ENCODE data around the gene CDK6. TPM values are rescaled to one million over a fixed set of nuclear protein-coding genes. Genes with fewer than 3 reads are reported as not detected.
A peak's percentile ranks its signal among the peaks of the same experiment; 100 is the strongest.
"Not testable (repeated sequence)": the region's sequence is repeated elsewhere in the genome, so short reads cannot be mapped to it uniquely, and the experiment has no call there.

CDK6 gene
- total RNA-seq = 100 to 1,000 TPM; 118 to 229 TPM

GRCh38 chr7:92836489-92836999, at the start of gene CDK6:
Gene CDK6 (minus strand): TSS chr7:92836573. CDS start chr7:92833323, 3,250 bp downstream.
- DNase-seq = peak; percentile 85
- Mint-ChIP-seq H3K27ac (peak within 1 kb of the TSS; percentile 90), H3K9me3 (ENCODE audit: low read depth) (no peaks in the 10 kb centered on the region), H3K27me3 (peaks cover 14% of the 10 kb centered on the region), H3K36me3 (peaks cover 24% of the 10 kb centered on the region), H3K4me1 (peaks cover 29% of the 10 kb centered on the region), H3K4me3 (peak within 1 kb of the TSS; percentile 97)
- peak; percentile 54 for ATAC-seq
- CTCF ChIA-PET = interaction anchor here (1.0 to 1.6 kb wide), 5 partner anchors 23 to 392 kb away, joined by 3 to 5 read pairs (median 4); partner anchors contain the start of gene SAMD9

- CTCF ChIA-PET, DNase-seq, H3K4me3 Mint-ChIP-seq, ATAC-seq, H3K27ac Mint-ChIP-seq, H3K27me3 Mint-ChIP-seq: not testable (repeated sequence)
- Mint-ChIP-seq H3K4me1 (peaks cover 14% of the 10 kb centered on the region), H3K36me3 (peaks cover 63% of the 10 kb centered on the region), H3K9me3 (ENCODE audit: low read depth) (peaks cover 39% of the 10 kb centered on the region)
Observed at GRCh38 chr7:92886039-92886438, 49.7 kb upstream of the CDK6 start.

GRCh38 chr7:92884218-92884617, 47.8 kb upstream of the CDK6 start:
- ATAC-seq (no peak), DNase-seq (no peak)
- Mint-ChIP-seq H3K4me1 (peaks cover 29% of the 10 kb centered on the region), H3K27ac (no peak overlapping the region), H3K36me3 (peaks cover 57% of the 10 kb centered on the region), H3K27me3 (peaks cover 4% of the 10 kb centered on the region), H3K9me3 (ENCODE audit: low read depth) (peaks cover 39% of the 10 kb centered on the region), H3K4me3 (no peak overlapping the region)
- CTCF ChIA-PET = no interaction called here

- Mint-ChIP-seq H3K9me3 (ENCODE audit: low read depth) (peaks cover 34% of the 10 kb centered on the region), H3K36me3 (peaks cover 53% of the 10 kb centered on the region), H3K4me3 (no peak overlapping the region), H3K27ac (no peak overlapping the region), H3K27me3 (peaks cover 4% of the 10 kb centered on the region), H3K4me1 (peaks cover 29% of the 10 kb centered on the region)
- CTCF ChIA-PET = no interaction called here
- ATAC-seq (no peak), DNase-seq (no peak)
Observed at GRCh38 chr7:92882760-92883159, 46.4 kb upstream of the CDK6 start.

DNA sequence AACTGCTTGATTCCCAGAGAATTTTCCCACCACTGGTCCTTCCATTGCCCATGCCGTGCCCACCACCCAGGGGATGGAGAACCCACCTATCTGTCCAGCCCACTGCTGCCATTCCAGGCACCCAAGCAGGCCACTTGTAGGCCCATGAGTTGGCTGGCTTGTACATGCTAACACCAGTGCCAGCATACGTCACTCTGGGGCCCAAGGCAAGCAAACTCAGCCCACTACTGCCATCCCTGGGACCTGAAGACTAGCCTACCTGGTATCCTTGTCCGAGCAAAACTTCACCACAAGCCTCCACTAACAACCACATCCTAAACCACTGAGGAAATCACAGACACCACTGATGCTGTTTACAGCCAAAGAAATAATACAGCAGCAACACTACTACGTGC, 44.7 kb upstream of the CDK6 start:
- CTCF ChIA-PET = interaction anchor here (0.9 to 1.5 kb wide), 6 partner anchors 16 to 260 kb away, joined by 3 to 5 read pairs (median 4); no protein-coding TSS in a partner anchor
- DNase-seq = peak; percentile 66
- Mint-ChIP-seq H3K9me3 (ENCODE audit: low read depth) (peaks cover 28% of the 10 kb centered on the region), H3K4me3 (peak overlapping the region; percentile 3), H3K27me3 (no peaks in the 10 kb centered on the region), H3K4me1 (peaks cover 31% of the 10 kb centered on the region), H3K27ac (peak overlapping the region; percentile 35), H3K36me3 (peaks cover 38% of the 10 kb centered on the region)
- ATAC-seq = peak; percentile 64

GRCh38 chr7:92880212-92881090, 44.1 kb upstream of the CDK6 start:
- Mint-ChIP-seq H3K4me3 (no peak overlapping the region), H3K9me3 (ENCODE audit: low read depth) (peaks cover 24% of the 10 kb centered on the region), H3K4me1 (peaks cover 37% of the 10 kb centered on the region), H3K36me3 (peaks cover 37% of the 10 kb centered on the region), H3K27me3 (no peaks in the 10 kb centered on the region), H3K27ac (peak overlapping the region; percentile 35)
- ATAC-seq (peak; percentile 63), DNase-seq (peak; percentile 53)
- CTCF ChIA-PET = interaction anchor here (0.9 to 1.5 kb wide), 6 partner anchors 15 to 259 kb away, joined by 3 to 5 read pairs (median 4); no protein-coding TSS in a partner anchor

- Mint-ChIP-seq H3K4me3 (no peak overlapping the region), H3K27ac (no peak overlapping the region), H3K36me3 (peaks cover 13% of the 10 kb centered on the region), H3K9me3 (ENCODE audit: low read depth) (peaks cover 10% of the 10 kb centered on the region), H3K4me1 (peaks cover 56% of the 10 kb centered on the region), H3K27me3 (no peaks in the 10 kb centered on the region)
- ATAC-seq (no peak), DNase-seq (no peak)
- CTCF ChIA-PET = no interaction called here
Observed at GRCh38 chr7:92877367-92877766, 41.0 kb upstream of the CDK6 start.

GRCh38 chr7:92876836-92877235, 40.5 kb upstream of the CDK6 start:
- no peak for ATAC-seq
- peaks cover 52% of the 10 kb centered on the region for H3K4me1 Mint-ChIP-seq
- peaks cover 6% of the 10 kb centered on the region for H3K9me3 Mint-ChIP-seq (ENCODE audit: low read depth)
- H3K36me3 Mint-ChIP-seq = peaks cover 8% of the 10 kb centered on the region
- H3K27ac Mint-ChIP-seq = no peak overlapping the region
- H3K27me3 Mint-ChIP-seq = no peaks in the 10 kb centered on the region
- no peak for DNase-seq
- CTCF ChIA-PET = no interaction called here
- no peak overlapping the region for H3K4me3 Mint-ChIP-seq

DNA sequence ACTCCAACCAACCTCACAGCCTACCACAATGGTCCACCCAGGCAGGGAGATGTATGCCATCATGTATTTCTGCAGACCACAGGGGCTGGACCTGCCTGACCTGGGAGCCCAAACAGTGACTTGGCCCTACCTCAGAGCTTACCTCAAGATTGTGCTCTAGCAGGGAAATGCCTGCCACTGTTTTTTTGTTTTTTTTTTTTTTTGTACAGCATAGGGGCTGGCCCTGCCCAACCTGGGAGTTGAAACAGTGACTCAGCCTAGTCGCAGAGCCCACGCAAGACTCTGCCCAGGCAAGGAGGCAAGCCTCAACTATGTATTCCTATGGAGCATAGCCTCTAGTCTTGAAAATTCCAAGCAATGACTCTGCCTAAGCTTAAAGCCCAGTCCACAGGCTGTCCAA, 39.3 kb upstream of the CDK6 start:
- H3K4me1 Mint-ChIP-seq = peaks cover 42% of the 10 kb centered on the region
- H3K4me3 Mint-ChIP-seq = no peak overlapping the region

GRCh38 chr7:92875173-92875572, 38.8 kb upstream of the CDK6 start:
- CTCF ChIA-PET = no interaction called here
- ATAC-seq = no peak
- Mint-ChIP-seq H3K9me3 (ENCODE audit: low read depth) (peaks cover 6% of the 10 kb centered on the region), H3K27me3 (no peaks in the 10 kb centered on the region), H3K4me1 (peaks cover 36% of the 10 kb centered on the region), H3K36me3 (peaks cover 11% of the 10 kb centered on the region), H3K4me3 (no peak overlapping the region), H3K27ac (no peak overlapping the region)
- DNase-seq = no peak

More for the DNA sequence above, 39.3 kb upstream of the CDK6 start:
- Mint-ChIP-seq H3K27me3 (no peaks in the 10 kb centered on the region), H3K36me3 (peaks cover 9% of the 10 kb centered on the region), H3K9me3 (ENCODE audit: low read depth) (peaks cover 4% of the 10 kb centered on the region), H3K27ac (no peak overlapping the region)
- DNase-seq (no peak), ATAC-seq (peak; percentile 45)
- CTCF ChIA-PET = no interaction called here

GRCh38 chr7:92874567-92874966, 38.2 kb upstream of the CDK6 start:
- no peak for DNase-seq
- Mint-ChIP-seq H3K27me3 (no peaks in the 10 kb centered on the region), H3K9me3 (ENCODE audit: low read depth) (peaks cover 10% of the 10 kb centered on the region), H3K4me3 (no peak overlapping the region), H3K4me1 (peaks cover 30% of the 10 kb centered on the region), H3K27ac (no peak overlapping the region), H3K36me3 (peaks cover 15% of the 10 kb centered on the region)
- no peak for ATAC-seq
- CTCF ChIA-PET = no interaction called here

DNA sequence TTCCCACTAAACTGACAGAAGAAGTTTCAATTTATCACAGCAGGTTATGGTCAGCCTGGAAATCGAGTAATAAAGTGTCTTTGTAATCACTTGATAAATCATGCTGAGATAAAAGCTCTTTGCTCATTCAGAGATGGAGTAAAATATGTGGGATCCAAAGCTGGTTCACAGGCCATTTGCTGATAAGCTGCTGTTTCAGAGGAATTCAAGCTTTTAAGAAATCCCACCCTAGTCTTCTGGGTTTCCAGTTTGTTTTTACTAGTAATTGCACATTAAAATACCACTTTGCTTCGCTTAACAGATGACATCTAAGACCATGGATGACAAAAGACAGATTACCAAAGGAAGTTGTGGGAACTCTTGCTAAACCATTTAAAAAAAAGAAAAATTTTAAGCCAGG, 37.4 kb upstream of the CDK6 start:
- no peak overlapping the region for H3K27ac Mint-ChIP-seq
- CTCF ChIA-PET = interaction anchor here (2.2 kb wide), 1 partner anchor 9 kb away, joined by 6 read pairs; no protein-coding TSS in a partner anchor
- H3K4me3 Mint-ChIP-seq = no peak overlapping the region
- H3K4me1 Mint-ChIP-seq = peaks cover 30% of the 10 kb centered on the region
- peaks cover 23% of the 10 kb centered on the region for H3K36me3 Mint-ChIP-seq
- no peak for DNase-seq
- no peak for ATAC-seq
- H3K27me3 Mint-ChIP-seq = no peaks in the 10 kb centered on the region
- H3K9me3 Mint-ChIP-seq (ENCODE audit: low read depth) = peaks cover 17% of the 10 kb centered on the region

GRCh38 chr7:92872701-92873100, 36.3 kb upstream of the CDK6 start:
- CTCF ChIA-PET = interaction anchor here (2.2 kb wide), 1 partner anchor 8 kb away, joined by 6 read pairs; no protein-coding TSS in a partner anchor
- no peak for ATAC-seq

More at GRCh38 chr7:92872701-92873100, 36.3 kb upstream of the CDK6 start:
- Mint-ChIP-seq H3K36me3 (peaks cover 27% of the 10 kb centered on the region), H3K4me3 (no peak overlapping the region), H3K9me3 (ENCODE audit: low read depth) (peaks cover 23% of the 10 kb centered on the region), H3K27me3 (no peaks in the 10 kb centered on the region), H3K4me1 (peaks cover 32% of the 10 kb centered on the region), H3K27ac (no peak overlapping the region)
- DNase-seq = no peak

Data from activated CD8-positive, alpha-beta memory T cell treated with anti-CD3 and anti-CD28 coated beads, Interleukin-2, amount 10 ng/mL, durations not matched to agents 7 days and 5 days (primary cell).